Subcutaneous adipose tissue (tissue), 4 donors: ENCODE data around the gene CLTB. TPM values are rescaled to one million over a fixed set of nuclear protein-coding genes. Genes with fewer than 3 reads are reported as not detected.

ENCODE experiments used
- total RNA-seq, 4 donors: library from RNA; depleted of rRNA; stranded (reverse); fragments of >200 nt; gene quantifications; one replicate each; pipeline ENCODE4 v1.1.0, GENCODE V29; 2016
- TF ChIP-seq, protein P1 (sequence below): fragments of 450-650 bp; IDR thresholded peaks from one replicate; pipeline ENCODE4 v1.5.1; 2016; ENCODE audit warnings: low read depth, mild to moderate bottlenecking, control low read depth, antibody characterized with exemption, moderate library complexity

CLTB gene
- total RNA-seq, 4 donors from 2014 or later, result 80.4 to 144 (median 99.5) TPM

DNA sequence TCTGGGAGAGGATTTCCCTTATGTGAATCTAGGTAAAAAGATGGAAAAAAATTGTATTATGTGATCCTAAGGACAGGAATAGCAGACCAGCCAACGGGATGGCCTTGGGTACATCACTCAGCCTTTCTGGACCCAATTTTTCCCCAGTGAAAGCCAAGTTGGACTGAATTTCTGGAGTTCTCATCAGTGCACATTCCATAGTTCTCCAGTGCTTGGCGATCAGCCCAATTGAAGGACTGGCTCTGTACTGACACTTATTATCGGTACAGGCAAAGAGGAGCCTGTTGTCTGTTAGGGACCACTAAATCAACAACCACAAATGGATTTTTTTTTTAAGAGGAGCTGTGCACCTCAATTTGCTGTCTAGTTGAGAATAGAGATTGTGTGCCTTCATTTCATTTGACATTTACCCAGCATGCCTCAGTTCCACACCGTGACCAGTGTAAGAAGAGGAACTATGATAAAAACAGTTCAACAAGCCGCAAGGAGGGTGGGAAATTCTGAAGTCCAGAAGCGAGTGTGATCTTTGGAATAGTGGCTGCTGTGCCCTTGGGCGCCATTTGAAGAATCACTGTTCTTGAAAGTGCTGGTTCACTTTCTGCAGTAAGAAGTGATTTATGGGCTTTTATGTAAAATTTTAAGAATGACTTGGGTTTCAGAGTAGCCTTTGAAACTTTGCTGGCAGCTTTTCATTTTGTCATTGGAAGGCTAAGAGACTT lies 43.1 kb downstream of the CLTB start:
- TF ChIP-seq, protein P1, sequence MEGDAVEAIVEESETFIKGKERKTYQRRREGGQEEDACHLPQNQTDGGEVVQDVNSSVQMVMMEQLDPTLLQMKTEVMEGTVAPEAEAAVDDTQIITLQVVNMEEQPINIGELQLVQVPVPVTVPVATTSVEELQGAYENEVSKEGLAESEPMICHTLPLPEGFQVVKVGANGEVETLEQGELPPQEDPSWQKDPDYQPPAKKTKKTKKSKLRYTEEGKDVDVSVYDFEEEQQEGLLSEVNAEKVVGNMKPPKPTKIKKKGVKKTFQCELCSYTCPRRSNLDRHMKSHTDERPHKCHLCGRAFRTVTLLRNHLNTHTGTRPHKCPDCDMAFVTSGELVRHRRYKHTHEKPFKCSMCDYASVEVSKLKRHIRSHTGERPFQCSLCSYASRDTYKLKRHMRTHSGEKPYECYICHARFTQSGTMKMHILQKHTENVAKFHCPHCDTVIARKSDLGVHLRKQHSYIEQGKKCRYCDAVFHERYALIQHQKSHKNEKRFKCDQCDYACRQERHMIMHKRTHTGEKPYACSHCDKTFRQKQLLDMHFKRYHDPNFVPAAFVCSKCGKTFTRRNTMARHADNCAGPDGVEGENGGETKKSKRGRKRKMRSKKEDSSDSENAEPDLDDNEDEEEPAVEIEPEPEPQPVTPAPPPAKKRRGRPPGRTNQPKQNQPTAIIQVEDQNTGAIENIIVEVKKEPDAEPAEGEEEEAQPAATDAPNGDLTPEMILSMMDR, result no peak

GRCh38 chr5:176371621-176372539 lies 44.5 kb downstream of the CLTB start:
- TF ChIP-seq, protein P1, result no peak

- TF ChIP-seq, protein P1, result no peak
Observed at GRCh38 chr5:176369934-176370711, 46.2 kb downstream of the CLTB start.

DNA sequence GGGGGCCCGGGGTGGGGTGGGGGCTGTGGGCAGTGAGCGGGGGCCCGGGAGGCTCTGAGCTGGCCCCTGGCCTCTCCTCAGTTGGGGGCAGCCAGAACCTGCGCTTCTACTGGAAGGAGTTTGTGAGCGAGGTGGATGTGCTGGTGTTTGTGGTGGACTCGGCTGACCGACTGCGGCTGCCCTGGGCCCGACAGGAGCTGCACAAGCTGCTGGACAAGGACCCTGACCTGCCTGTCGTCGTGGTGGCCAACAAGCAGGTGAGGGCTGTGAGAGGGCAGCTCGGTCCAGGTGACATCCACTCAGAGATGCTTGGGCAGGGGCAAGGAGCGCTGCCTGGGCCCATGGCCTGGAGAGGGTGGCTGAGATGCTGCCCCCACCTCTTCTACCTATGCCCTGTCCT lies 47.6 kb downstream of the CLTB start:
- TF ChIP-seq, protein P1, result no peak

GRCh38 chr5:176366232-176366894 lies 50.0 kb downstream of the CLTB start:
- TF ChIP-seq, protein P1, result no peak

- TF ChIP-seq, protein P1, result no peak
Observed at GRCh38 chr5:176365351-176366231, 50.7 kb downstream of the CLTB start, which contains the start of gene ARL10. Gene ARL10 (plus strand): TSS chr5:176365487. CDS start chr5:176365564, 77 bp downstream.
